ENCODE measurements around the gene CD7. TPM values are rescaled to one million over a fixed set of nuclear protein-coding genes. Genes with fewer than 3 reads are reported as not detected.

Gene CD7
- polyA plus RNA-seq, 6 donors from 2014 or later: 0.50 to 1.5 (median 1.0) TPM; not detected in 2

Other genes starting within 250 kb of the CD7 start
- under 1 TPM in 5 of 6 donors, not detected in 1; 0.05 to 0.75 (median 0.50) TPM for gene FASN, start 219.4 kb downstream of the CD7 start, polyA plus RNA-seq (ENCODE audit: low read depth in 6 of 6)
- gene CCDC57, start 104.8 kb downstream of the CD7 start, polyA plus RNA-seq (ENCODE audit: low read depth in 6 of 6): 10 to 100 TPM; 15.9 to 31.8 (median 26.5) TPM
- gene SLC16A3, start 88.6 kb downstream of the CD7 start, polyA plus RNA-seq (ENCODE audit: low read depth in 6 of 6): 1 to 10 TPM; 1.9 to 3.6 (median 1.9) TPM
- 10 to 100 TPM; 27.7 to 78.6 (median 63.4) TPM for gene CSNK1D, start 43.9 kb downstream of the CD7 start, polyA plus RNA-seq (ENCODE audit: low read depth in 6 of 6)
- 1 to 10 TPM in 1 of 6 donors, under 1 TPM in 1, not detected in 4; 0.19 to 2.2 TPM for gene SECTM1, start 16.2 kb upstream of the CD7 start, polyA plus RNA-seq (ENCODE audit: low read depth in 6 of 6)
- gene TEX19, start 41.6 kb upstream of the CD7 start, polyA plus RNA-seq (ENCODE audit: low read depth in 6 of 6): not detected
- not detected for gene UTS2R, start 54.2 kb upstream of the CD7 start, polyA plus RNA-seq (ENCODE audit: low read depth in 6 of 6)
- 10 to 100 TPM; 10.8 to 30.5 (median 18.2) TPM for gene HEXD, start 100.7 kb upstream of the CD7 start, polyA plus RNA-seq (ENCODE audit: low read depth in 6 of 6)
- 10 to 100 TPM; 22.8 to 31.6 (median 26.1) TPM for gene OGFOD3, start 101.0 kb upstream of the CD7 start, polyA plus RNA-seq (ENCODE audit: low read depth in 6 of 6)
- gene CYBC1, start 133.1 kb upstream of the CD7 start, polyA plus RNA-seq (ENCODE audit: low read depth in 6 of 6): 100 to 1,000 TPM; 274 to 340 (median 303) TPM
- 100 to 1,000 TPM in 3 of 6 donors, 10 to 100 TPM in 3; 72.3 to 137 (median 95.0) TPM for gene NARF, start 141.1 kb upstream of the CD7 start, polyA plus RNA-seq (ENCODE audit: low read depth in 6 of 6)
- gene FOXK2, start 202.1 kb upstream of the CD7 start, polyA plus RNA-seq (ENCODE audit: low read depth in 6 of 6): 1 to 10 TPM; 2.5 to 6.0 (median 4.4) TPM

All from naive B cell (primary cell).